GM12875 (cell line): Measurements from ENCODE around the gene ANKRD31.
"Not testable (repeated sequence)": the region's sequence is repeated elsewhere in the genome, so short reads cannot be mapped to it uniquely, and the experiment has no call there.

ENCODE experiments used
- H3K4me3 ChIP-seq: one replicate; pipeline ENCODE4 v1.5.1; 2011; ENCODE audit warnings: low read depth, low read length, control low read depth
- CTCF ChIP-seq: IDR thresholded peaks from 2 replicates; pipeline ENCODE4 v1.5.1; 2011; ENCODE audit warnings: low read depth, mild to moderate bottlenecking, control low read depth, inconsistent platforms, low read length, moderate library complexity, borderline replicate concordance; ENCODE audit not compliant: insufficient read depth

ANKRD31 gene

GRCh38 chr5:75113354-75114113 lies 123.1 kb downstream of the ANKRD31 start:
- TF ChIP-seq CTCF: no peak
- H3K4me3 ChIP-seq: no peak overlapping the region

GRCh38 chr5:75108931-75109596 lies 127.6 kb downstream of the ANKRD31 start:
- no peak overlapping the region for H3K4me3 ChIP-seq
- TF ChIP-seq CTCF: no peak

- no peak for TF ChIP-seq CTCF
- H3K4me3 ChIP-seq: no peak overlapping the region
These were observed 128.2 kb downstream of the ANKRD31 start for GRCh38 chr5:75108515-75108914.

GRCh38 chr5:75095956-75096355 lies 140.7 kb downstream of the ANKRD31 start:
- H3K4me3 ChIP-seq: not testable (repeated sequence)

- TF ChIP-seq CTCF: no peak
- no peak overlapping the region for H3K4me3 ChIP-seq
These were observed 145.1 kb downstream of the ANKRD31 start for GRCh38 chr5:75091597-75091996.

GRCh38 chr5:75089662-75090061 lies 147.0 kb downstream of the ANKRD31 start:
- no peak overlapping the region for H3K4me3 ChIP-seq
- no peak for TF ChIP-seq CTCF

- TF ChIP-seq CTCF: no peak
- H3K4me3 ChIP-seq: no peak overlapping the region
These were observed 147.5 kb downstream of the ANKRD31 start for GRCh38 chr5:75089137-75089536.
